Endodermal cell (in vitro differentiated cells): ENCODE data around the gene LEMD3. TPM values are rescaled to one million over a fixed set of nuclear protein-coding genes. Genes with fewer than 3 reads are reported as not detected.

ENCODE experiments used
- DNase-seq: peaks from one replicate; pipeline ENCODE4 v3.0.0-alpha.2; 2017
- H3K27ac ChIP-seq: 2 replicates; pipeline ENCODE4 v1.5.1; 2013; ENCODE audit warnings: mild to moderate bottlenecking, low read depth, low read length, moderate library complexity
- H3K27me3 ChIP-seq: 2 replicates; pipeline ENCODE4 v1.6.1; 2013; ENCODE audit warnings: mild to moderate bottlenecking, low read length, moderate library complexity; ENCODE audit not compliant: insufficient read depth, control insufficient read depth, poor library complexity, severe bottlenecking
- H3K36me3 ChIP-seq: 2 replicates; pipeline ENCODE4 v1.7.0; 2013; ENCODE audit warnings: mild to moderate bottlenecking, low read length, moderate library complexity; ENCODE audit not compliant: control insufficient read depth, insufficient read depth
- H3K4me1 ChIP-seq: one replicate; pipeline ENCODE4 v1.7.0; 2013; ENCODE audit warnings: low read length; ENCODE audit not compliant: control insufficient read depth, insufficient read depth
- H3K4me3 ChIP-seq: 2 replicates; pipeline ENCODE4 v1.5.1; 2013; ENCODE audit warnings: mild to moderate bottlenecking, low read length, moderate library complexity
- H3K9ac ChIP-seq: 2 replicates; pipeline ENCODE4 v1.6.1; 2013; ENCODE audit warnings: mild to moderate bottlenecking, low read length, moderate library complexity; ENCODE audit not compliant: poor library complexity, severe bottlenecking; ENCODE audit errors: extremely low read depth
- H3K9me3 ChIP-seq: 2 replicates; pipeline ENCODE4 v1.6.1; 2013; ENCODE audit warnings: mild to moderate bottlenecking, low read length, moderate library complexity; ENCODE audit not compliant: control insufficient read depth
- H3K27ac Mint-ChIP-seq: 2 replicates; pipeline ENCODE4 v1.8.0; 2020; ENCODE audit warnings: mixed read lengths
- H3K27me3 Mint-ChIP-seq: 2 replicates; pipeline ENCODE4 v1.8.0; 2021; ENCODE audit warnings: mild to moderate bottlenecking, mixed read lengths; ENCODE audit not compliant: insufficient read depth
- H3K36me3 Mint-ChIP-seq: 2 replicates; pipeline ENCODE4 v1.8.0; 2020; ENCODE audit warnings: low read depth, mixed read lengths
- H3K4me1 Mint-ChIP-seq: 2 replicates; pipeline ENCODE4 v1.8.0; 2020; ENCODE audit warnings: mixed read lengths
- H3K4me3 Mint-ChIP-seq: 2 replicates; pipeline ENCODE4 v1.8.0; 2020; ENCODE audit warnings: mild to moderate bottlenecking, moderate library complexity, mixed read lengths
- H3K9me3 Mint-ChIP-seq: 2 replicates; pipeline ENCODE4 v1.8.0; 2020; ENCODE audit warnings: mild to moderate bottlenecking, mixed read lengths
- WGBS, 2 experiments: methylation state at CpG; one replicate each; pipeline versions ENCODE4 v1.1.5 to v1.1.7; 2013; ENCODE audit warnings: missing lambda C conversion rate in 2 of 2, mixed read lengths in 1 of 2; ENCODE audit not compliant: insufficient coverage in 1 of 2, insufficient read length in 1 of 2; 5-methylcytosine and 5-hydroxymethylcytosine counted together
- total RNA-seq, 2 donors: library from RNA; stranded (reverse); fragmentation: NEBNext Ultra II Directional in 1 of 2; extraction: Animal tissue kit (Norgen Biotek cat#: 25700) in 1 of 2; gene quantifications; 2 replicates in 1 of 2; 3 replicates in 1 of 2; pipeline ENCODE4 v1.2.1, GENCODE V29; 2021
- TF ChIP-seq, protein P1 (sequence below): fragments of 200-600 bp; sonication (generic); conservative IDR thresholded peaks from 2 replicates; pipeline ENCODE4 v1.5.0; 2021; ENCODE audit warnings: antibody characterized with exemption, mild to moderate bottlenecking

Gene LEMD3
- total RNA-seq, 2 donors from 2014 or later = 35.8 to 37.3 TPM

DNA sequence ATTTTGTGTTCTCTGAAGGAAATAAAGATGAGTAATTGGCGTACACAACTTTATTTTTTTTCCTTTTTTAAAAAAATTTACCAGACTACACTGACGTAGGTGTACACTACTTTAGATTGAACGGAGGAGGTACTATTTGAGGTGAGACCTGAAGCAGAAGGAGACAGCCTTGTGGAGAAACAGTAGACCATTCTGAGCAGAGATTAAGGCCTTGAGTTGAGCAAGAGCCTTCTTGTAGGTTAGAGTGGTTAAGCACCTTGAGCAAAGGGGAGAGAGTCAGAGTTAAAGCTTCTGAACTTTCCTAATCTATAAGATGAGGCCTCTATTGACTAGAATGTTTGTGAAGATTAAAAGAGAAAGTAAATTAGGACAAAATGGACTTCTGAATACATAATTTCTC is 2.5 kb downstream of the LEMD3 start:
- no peak for DNase-seq
- peaks cover 4% of the 10 kb centered on the region for H3K9me3 Mint-ChIP-seq
- 72 to 80% methylated on average over 2 to 3 of the region's 3 CpGs for WGBS, 2 experiments
- no peaks in the 10 kb centered on the region for H3K4me1 ChIP-seq
- no peaks in the 10 kb centered on the region for H3K9me3 ChIP-seq
- peaks cover 40% of the 10 kb centered on the region for H3K36me3 ChIP-seq
- H3K27me3 Mint-ChIP-seq = peaks cover 18% of the 10 kb centered on the region
- H3K9ac ChIP-seq = peak overlapping the region; percentile 95
- H3K27ac ChIP-seq = no peak overlapping the region
- H3K27me3 ChIP-seq = no peaks in the 10 kb centered on the region
- peak overlapping the region; percentile 96 for H3K4me3 Mint-ChIP-seq
- H3K27ac Mint-ChIP-seq = no peak overlapping the region
- no peaks in the 10 kb centered on the region for H3K36me3 Mint-ChIP-seq
- TF ChIP-seq, protein P1, sequence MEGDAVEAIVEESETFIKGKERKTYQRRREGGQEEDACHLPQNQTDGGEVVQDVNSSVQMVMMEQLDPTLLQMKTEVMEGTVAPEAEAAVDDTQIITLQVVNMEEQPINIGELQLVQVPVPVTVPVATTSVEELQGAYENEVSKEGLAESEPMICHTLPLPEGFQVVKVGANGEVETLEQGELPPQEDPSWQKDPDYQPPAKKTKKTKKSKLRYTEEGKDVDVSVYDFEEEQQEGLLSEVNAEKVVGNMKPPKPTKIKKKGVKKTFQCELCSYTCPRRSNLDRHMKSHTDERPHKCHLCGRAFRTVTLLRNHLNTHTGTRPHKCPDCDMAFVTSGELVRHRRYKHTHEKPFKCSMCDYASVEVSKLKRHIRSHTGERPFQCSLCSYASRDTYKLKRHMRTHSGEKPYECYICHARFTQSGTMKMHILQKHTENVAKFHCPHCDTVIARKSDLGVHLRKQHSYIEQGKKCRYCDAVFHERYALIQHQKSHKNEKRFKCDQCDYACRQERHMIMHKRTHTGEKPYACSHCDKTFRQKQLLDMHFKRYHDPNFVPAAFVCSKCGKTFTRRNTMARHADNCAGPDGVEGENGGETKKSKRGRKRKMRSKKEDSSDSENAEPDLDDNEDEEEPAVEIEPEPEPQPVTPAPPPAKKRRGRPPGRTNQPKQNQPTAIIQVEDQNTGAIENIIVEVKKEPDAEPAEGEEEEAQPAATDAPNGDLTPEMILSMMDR = peak; percentile 16
- peaks cover 13% of the 10 kb centered on the region for H3K4me1 Mint-ChIP-seq
- peak overlapping the region; percentile 94 for H3K4me3 ChIP-seq

DNA sequence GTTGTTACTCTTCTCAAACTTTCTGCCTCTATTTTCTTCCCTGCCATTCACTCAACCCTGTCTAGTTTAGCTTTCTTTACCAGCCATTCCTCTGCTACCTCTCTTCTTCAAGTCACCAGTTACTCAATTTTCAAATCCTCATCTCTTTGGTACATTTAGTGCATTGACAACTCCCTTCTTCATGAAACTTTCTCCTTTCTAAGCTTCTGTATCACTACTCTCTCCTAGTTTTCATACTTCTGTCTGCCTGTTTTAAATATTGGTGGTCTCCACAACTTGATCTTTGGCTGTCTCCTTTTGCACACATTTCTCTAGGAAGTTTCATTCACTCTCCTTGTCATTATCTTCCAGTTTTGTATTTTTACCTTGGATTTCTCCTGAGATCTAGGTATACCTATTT is 6.0 kb downstream of the LEMD3 start:
- Mint-ChIP-seq H3K27ac (no peak overlapping the region), H3K4me3 (no peak overlapping the region), H3K9me3 (no peaks in the 10 kb centered on the region), H3K27me3 (no peaks in the 10 kb centered on the region), H3K36me3 (peaks cover 2% of the 10 kb centered on the region), H3K4me1 (peaks cover 13% of the 10 kb centered on the region)
- Histone ChIP-seq H3K27me3 (no peaks in the 10 kb centered on the region), H3K9ac (no peak overlapping the region), H3K27ac (no peak overlapping the region), H3K9me3 (no peaks in the 10 kb centered on the region), H3K36me3 (peaks cover 62% of the 10 kb centered on the region), H3K4me3 (no peak overlapping the region), H3K4me1 (no peaks in the 10 kb centered on the region)
- TF ChIP-seq, protein P1 = no peak
- no peak for DNase-seq

DNA sequence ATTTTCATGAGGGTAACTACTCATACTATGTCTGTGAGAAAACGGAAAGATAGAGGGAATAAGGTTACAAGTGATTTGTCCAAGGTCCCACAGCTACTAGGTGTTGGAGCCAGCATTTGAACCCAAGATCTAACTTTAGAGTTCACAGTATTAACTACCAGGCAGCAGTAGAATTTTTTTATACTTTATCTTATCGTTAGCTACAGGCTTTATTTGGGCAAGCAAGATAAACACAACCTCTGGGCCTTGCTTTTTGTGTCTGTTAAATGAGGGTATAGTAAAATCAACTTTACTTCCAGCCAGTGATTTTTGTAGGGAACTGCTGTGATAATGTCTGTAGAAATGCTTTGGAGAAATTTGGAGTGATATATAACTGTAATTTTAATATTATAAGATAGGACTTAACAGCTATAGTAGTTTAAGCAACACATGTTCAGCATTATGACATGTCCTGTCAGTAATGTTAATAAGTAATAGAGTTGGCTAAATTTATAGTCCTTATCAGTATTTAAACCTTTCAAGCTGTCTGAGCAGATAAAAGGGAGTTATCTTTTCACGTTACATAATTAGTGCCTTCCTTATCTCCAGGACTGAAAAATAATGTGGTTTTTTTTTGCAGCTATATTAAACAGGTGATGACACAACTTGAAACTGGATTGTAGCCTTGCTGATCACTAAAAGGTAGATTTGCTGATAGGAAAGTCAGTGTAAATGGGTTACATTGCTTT is 12.8 kb downstream of the LEMD3 start:
- H3K9ac ChIP-seq = no peak overlapping the region
- H3K4me3 ChIP-seq = peak overlapping the region; percentile 37
- peaks cover 36% of the 10 kb centered on the region for H3K36me3 ChIP-seq
- Mint-ChIP-seq H3K27ac (peak overlapping the region; percentile 30), H3K9me3 (no peaks in the 10 kb centered on the region), H3K4me1 (peaks cover 32% of the 10 kb centered on the region), H3K27me3 (no peaks in the 10 kb centered on the region), H3K4me3 (no peak overlapping the region), H3K36me3 (peaks cover 6% of the 10 kb centered on the region)
- peaks cover 12% of the 10 kb centered on the region for H3K4me1 ChIP-seq
- no peak overlapping the region for H3K27ac ChIP-seq
- WGBS, 2 experiments = 62% methylated on average over 3 of the region's 3 CpGs; no CpG with 5 or more reads in 1 of the 2 experiments
- TF ChIP-seq, protein P1 = no peak
- DNase-seq = no peak
- no peaks in the 10 kb centered on the region for H3K27me3 ChIP-seq
- no peaks in the 10 kb centered on the region for H3K9me3 ChIP-seq
